GM12801 (cell line): Measurements from ENCODE around the gene MTNR1A.

Source experiments
- TF ChIP-seq, protein P1 (sequence below): IDR thresholded peaks from one replicate; pipeline ENCODE4 v1.5.1; 2011; ENCODE audit warnings: control low read depth; ENCODE audit not compliant: insufficient read length; ENCODE audit errors: extremely low read depth

Gene MTNR1A

GRCh38 chr4:186593587-186593973 lies 38.2 kb upstream of the MTNR1A start:
- TF ChIP-seq, protein P1, sequence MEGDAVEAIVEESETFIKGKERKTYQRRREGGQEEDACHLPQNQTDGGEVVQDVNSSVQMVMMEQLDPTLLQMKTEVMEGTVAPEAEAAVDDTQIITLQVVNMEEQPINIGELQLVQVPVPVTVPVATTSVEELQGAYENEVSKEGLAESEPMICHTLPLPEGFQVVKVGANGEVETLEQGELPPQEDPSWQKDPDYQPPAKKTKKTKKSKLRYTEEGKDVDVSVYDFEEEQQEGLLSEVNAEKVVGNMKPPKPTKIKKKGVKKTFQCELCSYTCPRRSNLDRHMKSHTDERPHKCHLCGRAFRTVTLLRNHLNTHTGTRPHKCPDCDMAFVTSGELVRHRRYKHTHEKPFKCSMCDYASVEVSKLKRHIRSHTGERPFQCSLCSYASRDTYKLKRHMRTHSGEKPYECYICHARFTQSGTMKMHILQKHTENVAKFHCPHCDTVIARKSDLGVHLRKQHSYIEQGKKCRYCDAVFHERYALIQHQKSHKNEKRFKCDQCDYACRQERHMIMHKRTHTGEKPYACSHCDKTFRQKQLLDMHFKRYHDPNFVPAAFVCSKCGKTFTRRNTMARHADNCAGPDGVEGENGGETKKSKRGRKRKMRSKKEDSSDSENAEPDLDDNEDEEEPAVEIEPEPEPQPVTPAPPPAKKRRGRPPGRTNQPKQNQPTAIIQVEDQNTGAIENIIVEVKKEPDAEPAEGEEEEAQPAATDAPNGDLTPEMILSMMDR = no peak

- TF ChIP-seq, protein P1 = no peak
Observed at GRCh38 chr4:186592966-186593586, 37.7 kb upstream of the MTNR1A start.

DNA sequence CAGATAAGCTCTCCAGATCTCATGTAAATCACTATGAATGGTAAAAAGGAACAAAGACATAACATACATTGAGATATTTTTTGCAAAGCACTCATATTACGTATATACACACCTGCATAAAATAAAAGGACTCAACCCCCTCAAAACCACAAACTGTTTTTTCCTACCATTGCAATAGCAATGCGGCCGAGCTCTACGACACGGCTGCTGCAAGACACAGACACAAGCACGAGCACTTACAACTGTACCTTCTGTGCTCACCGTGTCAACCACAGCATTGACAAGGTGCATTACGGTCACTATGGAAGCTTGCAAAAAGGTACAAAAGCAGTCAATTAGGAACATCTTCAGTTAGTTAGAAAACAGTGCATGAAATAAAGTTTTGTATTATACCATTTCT lies 37.1 kb upstream of the MTNR1A start:
- TF ChIP-seq, protein P1 = no peak

DNA sequence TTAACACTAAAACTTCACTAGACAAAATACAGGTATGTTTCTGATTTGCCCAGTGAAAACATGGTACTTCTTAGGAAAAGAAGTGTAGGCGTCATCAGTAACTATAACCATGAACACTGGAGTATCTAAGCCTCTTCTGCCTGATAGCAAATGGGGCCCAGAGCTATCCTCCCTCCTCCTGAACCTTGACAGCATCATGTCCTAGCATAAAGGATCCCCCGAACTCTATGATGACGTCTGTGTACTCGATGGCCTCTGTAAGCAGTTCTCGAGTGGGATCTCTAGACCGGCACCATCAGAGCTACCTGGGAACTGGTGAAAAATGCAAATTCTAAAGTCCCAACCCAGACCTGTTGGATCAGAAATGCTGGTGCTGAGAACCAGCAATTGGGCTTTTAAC lies 36.3 kb upstream of the MTNR1A start:
- TF ChIP-seq, protein P1 = no peak

- TF ChIP-seq, protein P1 = no peak
Observed at GRCh38 chr4:186588503-186588902, 33.1 kb upstream of the MTNR1A start.

DNA sequence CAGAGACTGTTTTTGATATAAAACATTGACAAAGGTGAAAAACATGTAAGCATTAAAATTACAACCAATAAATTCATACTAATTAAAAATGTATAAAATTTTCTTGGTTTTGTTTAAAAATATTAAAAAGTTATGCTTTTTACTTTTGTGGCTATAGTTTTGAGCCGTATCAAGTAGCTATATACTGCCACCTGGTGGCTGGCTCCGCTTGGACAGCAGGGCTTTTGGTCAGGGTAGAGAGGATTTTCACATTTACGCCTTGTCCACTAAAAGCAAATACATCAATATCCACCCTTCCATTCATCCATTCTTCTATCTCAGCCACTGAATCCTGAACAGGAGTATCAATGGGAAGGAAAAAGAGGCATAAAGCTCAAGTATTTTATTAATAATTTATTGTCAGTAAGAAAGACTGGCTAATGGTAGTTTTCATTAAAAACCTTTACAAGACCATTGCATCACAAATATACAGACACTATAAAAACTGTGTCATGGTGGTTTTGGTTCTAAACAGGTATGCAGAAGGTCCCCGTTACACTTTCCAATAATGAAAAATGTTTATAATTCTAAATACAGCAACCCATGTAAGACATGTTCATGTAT lies 32.1 kb upstream of the MTNR1A start:
- TF ChIP-seq, protein P1 = no peak

GRCh38 chr4:186586205-186586604 lies 30.8 kb upstream of the MTNR1A start:
- TF ChIP-seq, protein P1 = no peak
